ENCODE results near the gene PLSCR2. TPM values are rescaled to one million over a fixed set of nuclear protein-coding genes. Genes with fewer than 3 reads are reported as not detected.
"Not testable (repeated sequence)": the region's sequence is repeated elsewhere in the genome, so short reads cannot be mapped to it uniquely, and the experiment has no call there.

PLSCR2 gene
- total RNA-seq, 6 experiments from 2014 or later, result not detected

DNA sequence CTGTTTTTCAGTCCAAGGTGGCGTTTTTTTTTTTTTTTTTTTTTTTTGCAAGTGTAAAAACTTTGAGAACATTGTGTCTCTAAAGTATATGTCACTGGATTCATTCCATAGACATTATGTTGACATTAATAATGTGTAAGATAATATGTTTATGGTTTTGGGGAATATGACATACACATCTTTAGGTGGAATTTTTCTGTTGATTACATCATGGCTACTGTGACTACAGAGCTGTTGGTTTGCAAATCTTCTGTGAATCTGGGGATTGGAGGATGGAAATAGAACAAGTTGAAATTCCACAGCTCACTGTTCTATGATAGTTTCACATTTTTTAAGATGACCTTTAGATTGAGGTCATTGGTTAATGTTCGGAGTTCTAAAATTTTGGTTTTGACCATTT is 24.4 kb upstream of the PLSCR2 start:
- no peak overlapping the region for H3K4me3 Mint-ChIP-seq
- H3K36me3 Mint-ChIP-seq (ENCODE audit: low read depth), result peaks cover 4% of the 10 kb centered on the region; the same call in 1 of the 2 replicates
- no peak for DNase-seq
- H3K4me1 Mint-ChIP-seq (ENCODE audit: low read depth), result peaks cover 31% of the 10 kb centered on the region
- TF ChIP-seq, protein P1, sequence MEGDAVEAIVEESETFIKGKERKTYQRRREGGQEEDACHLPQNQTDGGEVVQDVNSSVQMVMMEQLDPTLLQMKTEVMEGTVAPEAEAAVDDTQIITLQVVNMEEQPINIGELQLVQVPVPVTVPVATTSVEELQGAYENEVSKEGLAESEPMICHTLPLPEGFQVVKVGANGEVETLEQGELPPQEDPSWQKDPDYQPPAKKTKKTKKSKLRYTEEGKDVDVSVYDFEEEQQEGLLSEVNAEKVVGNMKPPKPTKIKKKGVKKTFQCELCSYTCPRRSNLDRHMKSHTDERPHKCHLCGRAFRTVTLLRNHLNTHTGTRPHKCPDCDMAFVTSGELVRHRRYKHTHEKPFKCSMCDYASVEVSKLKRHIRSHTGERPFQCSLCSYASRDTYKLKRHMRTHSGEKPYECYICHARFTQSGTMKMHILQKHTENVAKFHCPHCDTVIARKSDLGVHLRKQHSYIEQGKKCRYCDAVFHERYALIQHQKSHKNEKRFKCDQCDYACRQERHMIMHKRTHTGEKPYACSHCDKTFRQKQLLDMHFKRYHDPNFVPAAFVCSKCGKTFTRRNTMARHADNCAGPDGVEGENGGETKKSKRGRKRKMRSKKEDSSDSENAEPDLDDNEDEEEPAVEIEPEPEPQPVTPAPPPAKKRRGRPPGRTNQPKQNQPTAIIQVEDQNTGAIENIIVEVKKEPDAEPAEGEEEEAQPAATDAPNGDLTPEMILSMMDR (IDR thresholded peaks at IDR 0.05), result no peak
- H3K27me3 Mint-ChIP-seq (ENCODE audit: insufficient read depth), result peaks cover 2% of the 10 kb centered on the region; the same call in 1 of the 2 replicates
- no peak overlapping the region for H3K27ac Mint-ChIP-seq
- no peaks in the 10 kb centered on the region for H3K9me3 Mint-ChIP-seq

DNA sequence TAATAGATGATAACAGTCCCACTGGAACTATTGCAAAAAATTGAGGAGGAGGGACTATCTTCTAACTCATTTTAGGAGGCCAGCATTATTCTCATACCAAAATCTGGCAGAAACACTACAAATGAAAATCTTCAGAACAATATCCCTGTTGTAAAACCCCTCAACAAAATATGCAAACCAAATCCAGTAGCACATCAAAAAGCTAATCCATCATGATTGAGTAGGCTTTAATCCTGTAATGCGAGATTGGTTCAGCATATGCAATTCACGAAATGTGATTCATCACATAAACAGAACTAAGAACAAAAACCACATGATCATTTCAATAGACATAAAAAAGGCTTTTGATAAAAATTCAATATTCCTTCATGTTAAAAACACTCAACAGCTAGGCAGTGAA is 23.9 kb upstream of the PLSCR2 start:
- Mint-ChIP-seq H3K4me1 (ENCODE audit: low read depth) (peaks cover 31% of the 10 kb centered on the region), H3K27ac (no peak overlapping the region), H3K27me3 (ENCODE audit: insufficient read depth) (peaks cover 2% of the 10 kb centered on the region; the same call in 1 of the 2 replicates), H3K36me3 (ENCODE audit: low read depth) (peaks cover 4% of the 10 kb centered on the region; the same call in 1 of the 2 replicates), H3K4me3 (no peak overlapping the region), H3K9me3 (no peaks in the 10 kb centered on the region)
- TF ChIP-seq, protein P1 (IDR thresholded peaks at IDR 0.05), result no peak
- no peak for DNase-seq

DNA sequence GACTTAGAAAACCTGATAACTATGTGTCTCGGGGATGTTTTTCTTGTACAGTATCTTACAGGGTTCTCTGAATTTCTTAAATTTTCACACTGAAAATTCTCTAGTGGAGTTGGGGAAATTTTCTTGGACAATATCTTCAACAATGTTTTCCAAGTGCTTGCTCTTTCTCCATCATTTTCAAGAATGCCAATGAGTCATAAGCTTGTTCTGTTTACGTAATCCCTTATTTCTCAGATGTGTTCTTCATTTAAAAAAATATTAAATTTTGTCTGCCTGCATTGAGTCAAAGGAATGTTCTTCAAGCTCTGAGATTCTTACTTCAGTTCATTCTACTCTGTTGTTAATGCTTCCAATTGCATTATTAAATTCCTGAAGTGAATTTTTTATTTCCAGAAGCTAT is 21.9 kb upstream of the PLSCR2 start:
- H3K9me3 Mint-ChIP-seq, result no peaks in the 10 kb centered on the region
- TF ChIP-seq, protein P1 (IDR thresholded peaks at IDR 0.05), result no peak
- H3K27ac Mint-ChIP-seq, result no peak overlapping the region
- H3K27me3 Mint-ChIP-seq (ENCODE audit: insufficient read depth), result peaks cover 2% of the 10 kb centered on the region; the same call in 1 of the 2 replicates
- no peak overlapping the region for H3K4me3 Mint-ChIP-seq
- DNase-seq, result peak; percentile 1
- peaks cover 4% of the 10 kb centered on the region; the same call in 1 of the 2 replicates for H3K36me3 Mint-ChIP-seq (ENCODE audit: low read depth)
- peaks cover 26% of the 10 kb centered on the region for H3K4me1 Mint-ChIP-seq (ENCODE audit: low read depth)

DNA sequence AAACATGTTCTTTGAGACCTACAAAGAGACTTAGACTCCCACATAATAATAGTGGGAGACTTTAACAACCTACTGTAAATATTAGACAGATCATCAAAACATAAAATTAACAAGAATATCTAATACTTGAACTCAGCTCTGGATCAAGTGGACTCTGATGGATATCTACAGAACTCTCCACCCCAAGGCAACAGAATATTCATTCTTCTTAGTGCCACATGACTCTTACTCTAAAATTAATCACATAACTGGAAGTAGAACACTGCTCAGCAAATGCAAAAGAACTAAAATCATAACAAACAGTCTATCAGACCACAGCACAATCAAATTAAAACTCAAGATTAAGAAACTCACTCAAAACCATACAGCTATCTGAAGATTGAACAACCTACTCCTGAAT is 15.9 kb upstream of the PLSCR2 start:
- H3K36me3 Mint-ChIP-seq (ENCODE audit: low read depth), result peaks cover 6% of the 10 kb centered on the region
- peaks cover 7% of the 10 kb centered on the region for H3K27me3 Mint-ChIP-seq (ENCODE audit: insufficient read depth)
- TF ChIP-seq, protein P1 (IDR thresholded peaks at IDR 0.05), result no peak
- H3K4me1 Mint-ChIP-seq (ENCODE audit: low read depth), result no peaks in the 10 kb centered on the region
- H3K27ac Mint-ChIP-seq, result no peak overlapping the region
- no peak for DNase-seq
- H3K4me3 Mint-ChIP-seq, result no peak overlapping the region
- H3K9me3 Mint-ChIP-seq, result no peaks in the 10 kb centered on the region; the same call in 1 of the 2 replicates

DNA sequence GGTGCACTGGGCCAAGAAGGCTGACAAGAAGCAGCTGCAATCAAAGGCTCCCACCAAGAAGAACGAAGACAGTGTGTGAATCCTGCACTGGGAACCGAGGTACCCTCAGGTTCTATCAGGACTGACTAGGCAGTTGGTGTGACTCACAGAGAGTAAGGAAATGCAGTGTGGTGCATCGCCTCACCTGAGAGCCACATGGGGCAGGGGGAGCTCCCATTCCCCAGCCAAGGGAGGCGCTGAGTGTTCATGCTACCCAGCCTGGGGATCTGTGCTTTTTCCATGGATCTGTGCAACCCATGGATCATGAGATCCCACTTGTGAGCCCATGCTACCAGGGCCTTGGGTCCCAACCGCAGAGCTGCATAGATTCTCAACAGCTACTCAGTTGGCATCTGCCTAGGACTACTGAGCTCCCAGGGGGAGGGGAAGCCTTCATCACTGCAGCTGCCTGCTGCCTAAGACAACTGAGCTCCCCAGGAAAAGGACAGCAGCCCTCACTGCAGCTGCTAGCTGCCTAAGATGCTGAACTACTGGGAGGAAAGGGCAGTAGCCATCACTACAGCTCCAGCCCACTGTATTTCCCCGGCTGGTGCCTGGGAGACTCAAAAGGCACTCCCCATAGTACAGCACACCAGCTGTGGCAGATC is 6.9 kb upstream of the PLSCR2 start:
- TF ChIP-seq, protein P1 (IDR thresholded peaks at IDR 0.05), result no peak
- peaks cover 6% of the 10 kb centered on the region; the same call in 1 of the 2 replicates for H3K36me3 Mint-ChIP-seq (ENCODE audit: low read depth)
- H3K9me3 Mint-ChIP-seq, result no peaks in the 10 kb centered on the region; the same call in 1 of the 2 replicates
- no peaks in the 10 kb centered on the region for H3K4me1 Mint-ChIP-seq (ENCODE audit: low read depth)
- no peak for DNase-seq
- H3K4me3 Mint-ChIP-seq, result no peak overlapping the region
- H3K27me3 Mint-ChIP-seq (ENCODE audit: insufficient read depth), result peaks cover 12% of the 10 kb centered on the region
- H3K27ac Mint-ChIP-seq, result no peak overlapping the region

DNA sequence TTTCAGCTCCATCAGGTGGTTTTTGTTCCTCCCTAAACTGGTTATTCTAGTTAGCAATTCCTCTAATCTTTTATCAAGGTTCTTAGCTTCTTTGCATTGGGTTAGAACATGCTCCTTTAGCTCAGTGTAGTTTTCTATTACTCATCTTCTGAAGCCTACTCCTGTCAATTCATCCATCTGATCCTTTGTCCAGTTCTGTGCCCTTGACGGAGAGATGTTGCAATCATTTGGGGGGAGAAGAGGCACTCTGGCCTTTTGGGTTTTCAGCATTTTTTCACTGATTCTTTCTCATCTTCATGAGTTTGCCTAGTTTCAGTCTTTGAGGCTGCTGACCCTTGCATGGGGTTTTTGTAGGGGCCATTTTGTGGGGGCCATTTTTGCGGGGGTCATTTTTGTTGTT is 5.6 kb upstream of the PLSCR2 start:
- H3K4me1 Mint-ChIP-seq (ENCODE audit: low read depth); H3K9me3 Mint-ChIP-seq; H3K27ac Mint-ChIP-seq; H3K4me3 Mint-ChIP-seq; DNase-seq; H3K36me3 Mint-ChIP-seq (ENCODE audit: low read depth); H3K27me3 Mint-ChIP-seq (ENCODE audit: insufficient read depth): not testable (repeated sequence)
